ENCODE results near the gene APPL2. TPM values are rescaled to one million over a fixed set of nuclear protein-coding genes. Genes with fewer than 3 reads are reported as not detected.
A peak's percentile ranks its signal among the peaks of the same experiment; 100 is the strongest.

APPL2 gene
- total RNA-seq, 4 donors from 2014 or later: 28.6 to 30.6 (median 30.3) TPM

DNA sequence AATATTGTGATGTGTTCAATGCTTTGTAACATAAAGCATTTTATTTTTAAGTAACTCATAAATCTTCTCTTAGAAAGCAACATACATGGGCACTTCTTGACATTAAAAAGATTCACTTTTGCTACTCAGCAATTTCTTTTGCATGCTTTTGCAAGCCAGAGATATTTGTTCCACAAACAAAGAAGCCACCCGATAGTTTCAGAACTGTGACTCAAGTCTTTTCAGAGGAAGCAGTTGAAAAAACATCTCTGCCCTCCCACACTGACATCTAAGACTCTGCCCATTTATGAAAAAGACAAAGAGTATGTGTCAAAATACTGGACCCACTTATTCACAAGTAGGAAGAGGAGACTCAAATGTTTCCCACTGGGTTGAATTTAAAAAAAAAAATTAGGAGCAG, 7.5 kb downstream of the APPL2 start:
- WGBS, 2 donors: 72 to 75% methylated on average over 1 of the region's 1 CpG
- no peak for TF ChIP-seq POLR2A (IDR thresholded peaks at IDR 0.05)
- TF ChIP-seq, protein P1, sequence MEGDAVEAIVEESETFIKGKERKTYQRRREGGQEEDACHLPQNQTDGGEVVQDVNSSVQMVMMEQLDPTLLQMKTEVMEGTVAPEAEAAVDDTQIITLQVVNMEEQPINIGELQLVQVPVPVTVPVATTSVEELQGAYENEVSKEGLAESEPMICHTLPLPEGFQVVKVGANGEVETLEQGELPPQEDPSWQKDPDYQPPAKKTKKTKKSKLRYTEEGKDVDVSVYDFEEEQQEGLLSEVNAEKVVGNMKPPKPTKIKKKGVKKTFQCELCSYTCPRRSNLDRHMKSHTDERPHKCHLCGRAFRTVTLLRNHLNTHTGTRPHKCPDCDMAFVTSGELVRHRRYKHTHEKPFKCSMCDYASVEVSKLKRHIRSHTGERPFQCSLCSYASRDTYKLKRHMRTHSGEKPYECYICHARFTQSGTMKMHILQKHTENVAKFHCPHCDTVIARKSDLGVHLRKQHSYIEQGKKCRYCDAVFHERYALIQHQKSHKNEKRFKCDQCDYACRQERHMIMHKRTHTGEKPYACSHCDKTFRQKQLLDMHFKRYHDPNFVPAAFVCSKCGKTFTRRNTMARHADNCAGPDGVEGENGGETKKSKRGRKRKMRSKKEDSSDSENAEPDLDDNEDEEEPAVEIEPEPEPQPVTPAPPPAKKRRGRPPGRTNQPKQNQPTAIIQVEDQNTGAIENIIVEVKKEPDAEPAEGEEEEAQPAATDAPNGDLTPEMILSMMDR (IDR thresholded peaks at IDR 0.05): no peak
- Histone ChIP-seq H3K9me3 (no peaks in the 10 kb centered on the region), H3K4me3 (replicated peaks in 1 of 3) (no peak overlapping the region), H3K4me1 (peaks cover 2 to 8% of the 10 kb centered on the region in 2 donors), H3K36me3 (peaks cover 3 to 24% of the 10 kb centered on the region in 2 donors), H3K27ac (no peak overlapping the region), H3K27me3 (no peaks in the 10 kb centered on the region)
- intact Hi-C loops (cut with DNase I): no loop called here
- no peak for DNase-seq

DNA sequence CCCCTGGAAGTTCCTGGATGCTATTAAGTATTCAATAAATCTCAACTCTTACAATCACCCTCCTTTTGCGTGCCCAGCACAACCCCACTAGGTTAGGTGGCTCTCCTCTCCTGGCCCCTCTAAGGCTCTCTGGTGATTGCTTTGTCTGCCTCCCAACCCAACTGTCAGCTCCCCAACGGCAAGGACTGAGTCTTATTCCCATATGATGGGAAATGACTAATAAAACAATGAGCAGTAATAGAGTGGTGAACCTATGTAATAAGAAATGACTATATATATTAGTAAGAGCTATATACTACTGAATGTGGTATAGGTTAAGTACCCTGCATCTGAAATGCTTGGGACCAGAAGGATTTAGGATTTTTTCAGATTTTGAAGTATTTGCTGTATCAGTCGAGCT, 8.1 kb downstream of the APPL2 start:
- TF ChIP-seq POLR2A (IDR thresholded peaks at IDR 0.05): no peak
- TF ChIP-seq, protein P1 (IDR thresholded peaks at IDR 0.05): no peak
- Histone ChIP-seq H3K36me3 (peaks cover 3 to 24% of the 10 kb centered on the region in 2 donors), H3K27ac (no peak overlapping the region)

GRCh38 chr12:105226219-105226618, 9.8 kb downstream of the APPL2 start:
- intact Hi-C loops (cut with DNase I): no loop called here
- H3K36me3 ChIP-seq: peaks cover 3 to 24% of the 10 kb centered on the region in 2 donors

More for the DNA sequence above, 8.1 kb downstream of the APPL2 start:
- intact Hi-C loops (cut with DNase I): no loop called here
- Histone ChIP-seq H3K4me1 (peaks cover 0 to 1% of the 10 kb centered on the region in 2 donors), H3K27me3 (no peaks in the 10 kb centered on the region), H3K4me3 (replicated peaks in 1 of 3) (no peak overlapping the region), H3K9me3 (no peaks in the 10 kb centered on the region)
- no peak for DNase-seq
- WGBS, 2 donors: 93 to 94% methylated on average over 3 of the region's 3 CpGs

GRCh38 chr12:105225505-105226015, 10.4 kb downstream of the APPL2 start:
- no peak for DNase-seq
- WGBS, 2 donors: 89 to 90% methylated on average over 5 of the region's 5 CpGs
- Histone ChIP-seq H3K36me3 (peaks cover 3 to 24% of the 10 kb centered on the region in 2 donors), H3K27ac (no peak overlapping the region), H3K4me1 (no peaks in the 10 kb centered on the region), H3K9me3 (no peaks in the 10 kb centered on the region), H3K27me3 (no peaks in the 10 kb centered on the region), H3K4me3 (replicated peaks in 1 of 3) (no peak overlapping the region)
- no peak for TF ChIP-seq POLR2A (IDR thresholded peaks at IDR 0.05)
- TF ChIP-seq, protein P1 (IDR thresholded peaks at IDR 0.05): no peak
- intact Hi-C loops (cut with DNase I): no loop called here

More at GRCh38 chr12:105226219-105226618, 9.8 kb downstream of the APPL2 start:
- no peaks in the 10 kb centered on the region for H3K4me1 ChIP-seq
- H3K27me3 ChIP-seq: no peaks in the 10 kb centered on the region
- 60 to 66% methylated on average over 8 of the region's 8 CpGs for WGBS, 2 donors
- H3K9me3 ChIP-seq: no peaks in the 10 kb centered on the region
- TF ChIP-seq POLR2A (IDR thresholded peaks at IDR 0.05): no peak
- TF ChIP-seq, protein P1 (IDR thresholded peaks at IDR 0.05): no peak
- H3K27ac ChIP-seq: peak overlapping the region in 1 of 3 donors; percentile 5
- peak in 1 of 2 donors; percentile 7 for DNase-seq
- H3K4me3 ChIP-seq (replicated peaks in 1 of 3): no peak overlapping the region

DNA sequence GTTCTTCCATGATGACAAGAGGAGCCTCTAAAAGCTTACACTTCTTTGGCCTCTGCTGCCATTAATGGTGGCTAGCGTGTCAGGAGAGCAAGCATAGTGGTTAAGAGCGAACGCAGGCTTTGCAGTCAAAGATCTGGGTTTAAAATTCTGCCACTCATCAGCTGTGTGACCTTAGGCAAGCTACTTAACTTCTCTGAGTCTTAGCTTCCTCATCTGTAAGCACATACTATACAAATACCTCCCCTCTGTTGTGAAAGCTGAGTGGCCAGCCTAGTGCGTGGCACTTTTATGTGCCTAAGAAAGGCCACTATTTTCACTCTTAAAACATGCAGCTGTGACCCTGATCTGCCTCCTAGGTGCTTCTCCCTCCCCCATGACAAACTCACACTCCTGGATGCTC, 11.6 kb downstream of the APPL2 start:
- peaks cover 3 to 23% of the 10 kb centered on the region in 2 donors for H3K36me3 ChIP-seq
- no peaks in the 10 kb centered on the region for H3K27me3 ChIP-seq
- TF ChIP-seq, protein P1 (IDR thresholded peaks at IDR 0.05): no peak
- TF ChIP-seq POLR2A (IDR thresholded peaks at IDR 0.05): no peak
- intact Hi-C loops (cut with DNase I): no loop called here
- WGBS, 2 donors: 95 to 96% methylated on average over 4 of the region's 4 CpGs
- no peak for DNase-seq
- no peak overlapping the region for H3K27ac ChIP-seq
- H3K4me3 ChIP-seq (replicated peaks in 1 of 3): no peak overlapping the region
- no peaks in the 10 kb centered on the region for H3K9me3 ChIP-seq
- no peaks in the 10 kb centered on the region for H3K4me1 ChIP-seq

Data from thyroid gland (tissue), 4 donors.